GM10266 (cell line): ENCODE results near the gene AGMO.
"Not testable (repeated sequence)": the region's sequence is repeated elsewhere in the genome, so short reads cannot be mapped to it uniquely, and the experiment has no call there.

Source experiments
- DNase-seq: peaks from one replicate; pipeline ENCODE4 v3.0.0; 2012; ENCODE audit errors: extremely low spot score
- CTCF ChIP-seq: IDR thresholded peaks from 2 replicates; pipeline ENCODE4 v1.5.1; 2012; ENCODE audit warnings: mild to moderate bottlenecking, low read depth; ENCODE audit not compliant: control insufficient read depth, insufficient read depth; ENCODE audit errors: missing control alignments

Gene AGMO

DNA sequence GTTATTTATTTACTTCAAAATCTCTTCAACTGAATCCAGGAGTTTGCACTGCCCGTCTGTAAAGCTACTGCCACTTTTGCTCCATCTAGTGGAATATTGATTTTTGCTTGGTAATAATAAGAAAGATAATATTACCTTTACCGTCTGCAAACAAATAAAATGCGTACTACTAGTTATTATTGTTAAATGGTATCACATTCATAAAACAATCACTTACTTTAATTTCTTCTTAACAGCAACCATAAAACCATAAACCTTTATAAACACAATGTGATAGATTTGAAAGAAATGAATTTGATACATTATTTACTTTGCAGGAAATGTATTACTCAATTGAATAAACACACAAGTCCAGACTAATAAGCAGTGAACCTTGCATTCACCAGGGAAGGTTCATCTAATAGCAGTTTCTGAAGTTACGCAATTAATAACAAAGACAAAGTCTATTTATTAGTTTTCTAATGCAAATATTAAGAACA lies 6.4 kb downstream of the AGMO start:
- no peak for TF ChIP-seq CTCF
- no peak for DNase-seq

DNA sequence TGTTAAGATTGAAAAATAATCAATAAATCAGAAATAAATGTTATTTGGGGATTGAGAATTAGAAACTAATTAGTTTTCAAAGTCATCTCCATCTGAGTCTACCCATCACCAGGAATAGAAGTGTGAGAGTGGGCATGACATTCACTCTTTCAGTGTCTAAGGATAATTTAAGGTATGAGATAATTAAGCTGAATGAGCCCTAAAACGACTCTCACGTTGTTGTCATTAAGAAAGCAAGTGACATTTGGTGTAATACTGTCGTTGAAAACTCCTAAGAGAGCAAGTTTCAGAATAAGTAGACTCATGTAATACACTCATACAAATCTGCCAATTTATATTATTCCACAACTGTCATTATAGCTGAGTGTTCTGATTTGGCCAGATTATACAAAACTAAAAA lies 7.1 kb downstream of the AGMO start:
- no peak for TF ChIP-seq CTCF

DNA sequence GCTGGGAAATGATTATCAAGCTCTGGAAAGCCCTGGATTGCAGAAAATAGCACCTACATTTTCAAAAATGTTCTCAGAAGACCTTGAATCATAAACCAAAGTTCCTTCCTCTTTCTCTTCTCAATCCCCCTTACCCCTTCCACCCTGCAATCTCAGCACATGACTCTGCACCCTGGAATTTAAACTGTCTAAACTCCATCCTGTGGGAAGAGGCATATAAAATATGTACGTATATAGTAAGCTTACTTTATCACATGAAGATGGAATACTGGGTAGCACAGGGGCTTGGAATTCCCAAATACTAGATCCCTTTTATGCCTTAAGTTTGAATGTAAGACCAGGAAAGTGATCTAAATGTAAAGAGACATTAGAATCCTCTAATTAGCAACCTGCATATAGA lies 7.7 kb downstream of the AGMO start:
- no peak for TF ChIP-seq CTCF
- no peak for DNase-seq

More for the DNA sequence above, 7.1 kb downstream of the AGMO start:
- DNase-seq = no peak

DNA sequence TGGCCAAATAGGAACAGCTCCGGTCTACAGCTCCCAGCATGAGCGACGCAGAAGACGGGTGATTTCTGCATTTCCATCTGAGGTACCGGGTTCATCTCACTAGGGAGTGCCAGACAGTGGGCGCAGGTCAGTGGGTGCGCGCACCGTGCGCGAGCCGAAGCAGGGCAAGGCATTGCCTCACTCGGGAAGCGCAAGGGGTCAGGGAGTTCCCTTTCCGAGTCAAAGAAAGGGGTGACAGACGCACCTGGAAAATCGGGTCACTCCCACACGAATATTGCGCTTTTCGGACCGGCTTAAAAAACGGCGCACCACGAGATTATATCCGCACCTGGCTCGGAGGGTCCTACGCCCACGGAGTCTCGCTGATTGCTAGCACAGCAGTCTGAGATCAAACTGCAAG lies 14.5 kb downstream of the AGMO start:
- DNase-seq = not testable (repeated sequence)

GRCh38 chr7:15546272-15546792 lies 15.5 kb downstream of the AGMO start:
- no peak for DNase-seq
- no peak for TF ChIP-seq CTCF

- DNase-seq = no peak
- TF ChIP-seq CTCF = no peak
These were observed 17.8 kb downstream of the AGMO start for GRCh38 chr7:15544050-15544449.

DNA sequence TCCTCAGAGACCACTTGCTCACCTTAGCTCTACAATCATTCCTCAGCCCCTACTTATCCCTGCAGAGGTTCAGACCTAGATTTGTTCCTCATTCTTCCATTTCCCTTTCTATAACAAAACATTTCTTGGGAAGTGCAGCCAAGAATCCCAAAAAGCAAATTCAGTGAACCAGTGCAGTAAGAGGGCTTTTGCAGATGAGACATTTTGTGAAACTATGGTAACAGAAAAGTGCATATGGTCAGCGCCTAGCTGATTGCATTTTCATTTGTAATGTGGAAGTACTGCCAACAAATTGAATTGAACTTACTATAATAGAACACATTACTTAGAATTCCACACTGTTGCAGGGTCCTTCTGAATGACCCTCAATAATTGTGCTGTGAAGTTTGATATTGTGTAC lies 18.6 kb downstream of the AGMO start:
- DNase-seq = no peak
- no peak for TF ChIP-seq CTCF

DNA sequence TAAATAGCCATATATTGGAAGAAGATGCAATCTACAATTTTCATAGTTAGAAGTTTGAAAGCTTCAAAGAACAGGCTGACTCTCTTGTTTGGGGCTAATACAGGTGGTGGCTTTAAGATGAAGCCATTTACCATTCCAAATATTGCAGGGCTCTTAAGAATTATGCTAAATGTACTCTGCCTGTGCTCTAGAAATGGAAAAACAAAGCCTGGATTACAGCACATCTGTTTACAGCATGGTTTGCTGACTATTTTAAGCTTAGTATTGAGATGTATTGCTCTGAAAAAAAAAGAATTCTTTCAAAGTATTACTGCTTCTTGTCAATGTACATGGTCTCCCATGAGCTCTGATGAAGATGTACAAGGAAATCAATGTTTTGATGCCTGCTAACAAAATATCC lies 34.2 kb downstream of the AGMO start:
- DNase-seq = no peak
- TF ChIP-seq CTCF = no peak
